Lower lobe of right lung (tissue), 2 donors: ENCODE measurements around the gene OGA. TPM values are rescaled to one million over a fixed set of nuclear protein-coding genes. Genes with fewer than 3 reads are reported as not detected.

Source experiments
- ATAC-seq, 2 donors: fragments of 200-7000 bp; cut with Tn5 transposase; one replicate each; pipeline ENCODE4 v1.9.1; 2020 to 2022; ENCODE audit warnings: mild to moderate bottlenecking in 2 of 2, moderate library complexity in 2 of 2
- DNase-seq: peaks from one replicate; pipeline ENCODE4 v3.0.0-alpha.2; 2020
- H3K27ac ChIP-seq: fragments of 200-600 bp; one replicate; pipeline ENCODE4 v1.8.0; 2022
- H3K27me3 ChIP-seq: fragments of 200-600 bp; one replicate; pipeline ENCODE4 v1.8.0; 2022; ENCODE audit warnings: low read depth
- H3K36me3 ChIP-seq: fragments of 200-600 bp; one replicate; pipeline ENCODE4 v1.8.0; 2022; ENCODE audit warnings: mild to moderate bottlenecking
- H3K4me1 ChIP-seq: fragments of 200-600 bp; one replicate; pipeline ENCODE4 v1.8.0; 2022
- H3K4me3 ChIP-seq: fragments of 200-600 bp; one replicate; pipeline ENCODE4 v1.8.0; 2022; ENCODE audit warnings: mild to moderate bottlenecking
- H3K9me3 ChIP-seq: fragments of 200-600 bp; one replicate; pipeline ENCODE4 v1.8.0; 2022
- CTCF ChIP-seq: fragments of 200-600 bp; IDR thresholded peaks from one replicate; pipeline ENCODE4 v1.8.0; 2022; ENCODE audit warnings: antibody characterized with exemption, mild to moderate bottlenecking
- intact Hi-C: fragments of 100-400 bp; cut with DNase I; formaldehyde crosslinking; loops from one replicate; pipeline ENCODE4 v1.11.0; 2022
- total RNA-seq: library from RNA; stranded (reverse); fragmentation: NEBNext Ultra II Directional; extraction: Animal tissue kit (Norgen Biotek cat#: 25700); gene quantifications from one replicate; pipeline ENCODE4 v1.2.1, GENCODE V29; 2021
- donor health status: DM: no; HTN: yes; CAD: no; lungs with severe emphysema.

OGA gene
- total RNA-seq, 1 donor from 2014 or later: 113 TPM

DNA sequence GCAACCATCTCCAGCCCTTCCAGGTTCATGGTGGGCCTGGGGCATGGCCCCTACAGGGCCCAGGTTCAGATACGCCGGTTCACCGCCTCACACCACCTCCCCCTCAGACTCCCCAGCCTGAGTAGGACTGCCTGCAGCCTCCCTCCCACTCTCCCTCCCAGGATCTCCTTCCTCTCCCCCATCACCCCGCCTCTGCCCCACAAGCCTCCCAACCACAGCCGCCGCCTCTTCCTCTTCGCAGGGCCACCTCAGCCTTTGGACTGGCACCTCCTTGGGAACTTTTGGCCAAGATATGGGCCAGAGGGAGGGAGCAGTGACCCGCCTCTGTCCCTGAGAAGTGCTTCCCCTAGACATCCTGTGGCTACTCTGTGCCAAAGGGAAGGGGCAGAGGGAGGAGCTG lies 16.1 kb upstream of the OGA start:
- ATAC-seq: peak; percentile 1 to 28
- no peaks in the 10 kb centered on the region for H3K9me3 ChIP-seq
- H3K27me3 ChIP-seq: no peaks in the 10 kb centered on the region
- no peak overlapping the region for H3K27ac ChIP-seq
- DNase-seq: peak; percentile 85
- H3K4me3 ChIP-seq: no peak overlapping the region
- H3K36me3 ChIP-seq: no peaks in the 10 kb centered on the region
- no peak for TF ChIP-seq CTCF
- H3K4me1 ChIP-seq: peaks cover 42% of the 10 kb centered on the region
- intact Hi-C loops: no loop called here

DNA sequence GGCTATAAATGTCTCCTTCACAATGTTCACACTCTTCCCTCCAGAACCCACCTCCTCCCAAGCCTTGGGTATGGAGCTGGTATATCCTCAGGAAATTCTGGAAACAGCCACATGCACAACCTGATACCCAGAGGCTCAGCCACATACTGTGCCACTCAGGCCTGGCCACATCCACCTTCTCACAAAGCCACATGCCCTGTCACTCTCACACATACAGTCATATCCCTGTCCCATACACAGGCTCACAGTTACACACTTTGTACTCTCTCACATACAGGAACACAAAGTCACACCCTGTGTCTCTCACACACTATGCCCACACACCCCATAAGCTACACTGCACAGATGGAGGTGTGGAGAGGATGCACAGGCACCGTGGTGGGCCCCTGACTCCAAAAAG lies 15.2 kb upstream of the OGA start:
- no peaks in the 10 kb centered on the region for H3K9me3 ChIP-seq
- H3K4me3 ChIP-seq: no peak overlapping the region
- H3K36me3 ChIP-seq: no peaks in the 10 kb centered on the region
- H3K4me1 ChIP-seq: peaks cover 48% of the 10 kb centered on the region
- H3K27ac ChIP-seq: no peak overlapping the region
- no peaks in the 10 kb centered on the region for H3K27me3 ChIP-seq
- DNase-seq: no peak
- ATAC-seq: no peak
- intact Hi-C loops: no loop called here
- TF ChIP-seq CTCF: no peak

- no peak for TF ChIP-seq CTCF
- no peak for ATAC-seq
- H3K9me3 ChIP-seq: no peaks in the 10 kb centered on the region
- peaks cover 48% of the 10 kb centered on the region for H3K4me1 ChIP-seq
- no peaks in the 10 kb centered on the region for H3K36me3 ChIP-seq
- DNase-seq: peak; percentile 40
- intact Hi-C loops: no loop called here
- H3K27ac ChIP-seq: no peak overlapping the region
- H3K27me3 ChIP-seq: no peaks in the 10 kb centered on the region
- no peak overlapping the region for H3K4me3 ChIP-seq
Observed at GRCh38 chr10:101832325-101832771, 14.1 kb upstream of the OGA start.

- no peak for ATAC-seq
- Histone ChIP-seq H3K4me3 (peak overlapping the region; percentile 61), H3K36me3 (no peaks in the 10 kb centered on the region), H3K27me3 (no peaks in the 10 kb centered on the region), H3K4me1 (peaks cover 47% of the 10 kb centered on the region), H3K9me3 (no peaks in the 10 kb centered on the region), H3K27ac (peak overlapping the region; percentile 61)
- peak; percentile 38 for DNase-seq
- TF ChIP-seq CTCF: no peak
- intact Hi-C loops: no loop called here
Observed at GRCh38 chr10:101831169-101831811, 13.0 kb upstream of the OGA start.

DNA sequence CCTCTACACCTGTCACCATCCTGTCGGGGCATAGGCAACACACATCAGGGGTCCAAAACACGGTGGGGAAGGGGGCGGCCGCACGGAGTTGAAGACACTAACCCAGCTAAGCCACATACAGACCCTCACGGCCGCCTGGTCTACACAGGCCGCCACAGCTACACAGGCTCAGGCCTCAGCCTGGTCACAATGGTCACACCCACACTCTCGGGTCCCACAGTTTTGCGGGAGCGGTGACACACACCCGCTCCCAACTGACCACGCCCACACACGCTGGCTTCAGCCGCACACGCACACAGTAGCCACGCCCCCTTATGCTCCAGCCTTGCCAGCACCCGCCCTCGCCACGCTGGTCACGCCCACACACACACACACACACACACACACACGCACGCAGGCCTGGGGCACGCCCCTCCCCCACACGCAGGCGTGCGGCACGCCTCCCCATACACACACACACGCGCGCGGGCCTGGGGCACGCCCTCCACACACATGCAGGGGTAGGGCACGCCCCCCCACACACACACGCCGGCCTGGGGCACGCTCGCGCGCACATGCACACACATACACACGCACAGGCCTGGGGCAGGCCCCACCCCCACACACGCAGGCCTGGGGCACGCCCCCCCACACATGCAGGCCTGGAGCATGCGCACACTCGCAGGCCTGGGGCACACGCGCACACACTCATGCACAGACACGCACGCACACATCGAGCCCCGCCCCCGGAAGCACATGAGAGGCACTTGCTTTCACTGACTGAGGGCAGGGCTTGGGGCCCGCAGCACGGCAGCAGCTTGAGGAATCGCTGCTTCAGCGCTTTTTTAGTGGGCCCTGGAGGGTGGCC lies 12.3 kb upstream of the OGA start:
- Histone ChIP-seq H3K36me3 (no peaks in the 10 kb centered on the region), H3K9me3 (no peaks in the 10 kb centered on the region), H3K27ac (peak overlapping the region; percentile 61), H3K4me1 (peaks cover 40% of the 10 kb centered on the region), H3K27me3 (no peaks in the 10 kb centered on the region), H3K4me3 (peak overlapping the region; percentile 61)
- no peak for TF ChIP-seq CTCF
- peak; percentile 92 to 93 for ATAC-seq
- DNase-seq: peak; percentile 95
- intact Hi-C loops: no loop called here
